Pons (tissue), 1 donor: ENCODE data around the gene SAMD9.
"Not testable (repeated sequence)": the region's sequence is repeated elsewhere in the genome, so short reads cannot be mapped to it uniquely, and the experiment has no call there.

Experiments
- DNase-seq: peaks from one replicate; pipeline ENCODE4 v3.0.0-alpha.2; 2016; ENCODE audit warnings: low spot score

SAMD9 gene

DNA sequence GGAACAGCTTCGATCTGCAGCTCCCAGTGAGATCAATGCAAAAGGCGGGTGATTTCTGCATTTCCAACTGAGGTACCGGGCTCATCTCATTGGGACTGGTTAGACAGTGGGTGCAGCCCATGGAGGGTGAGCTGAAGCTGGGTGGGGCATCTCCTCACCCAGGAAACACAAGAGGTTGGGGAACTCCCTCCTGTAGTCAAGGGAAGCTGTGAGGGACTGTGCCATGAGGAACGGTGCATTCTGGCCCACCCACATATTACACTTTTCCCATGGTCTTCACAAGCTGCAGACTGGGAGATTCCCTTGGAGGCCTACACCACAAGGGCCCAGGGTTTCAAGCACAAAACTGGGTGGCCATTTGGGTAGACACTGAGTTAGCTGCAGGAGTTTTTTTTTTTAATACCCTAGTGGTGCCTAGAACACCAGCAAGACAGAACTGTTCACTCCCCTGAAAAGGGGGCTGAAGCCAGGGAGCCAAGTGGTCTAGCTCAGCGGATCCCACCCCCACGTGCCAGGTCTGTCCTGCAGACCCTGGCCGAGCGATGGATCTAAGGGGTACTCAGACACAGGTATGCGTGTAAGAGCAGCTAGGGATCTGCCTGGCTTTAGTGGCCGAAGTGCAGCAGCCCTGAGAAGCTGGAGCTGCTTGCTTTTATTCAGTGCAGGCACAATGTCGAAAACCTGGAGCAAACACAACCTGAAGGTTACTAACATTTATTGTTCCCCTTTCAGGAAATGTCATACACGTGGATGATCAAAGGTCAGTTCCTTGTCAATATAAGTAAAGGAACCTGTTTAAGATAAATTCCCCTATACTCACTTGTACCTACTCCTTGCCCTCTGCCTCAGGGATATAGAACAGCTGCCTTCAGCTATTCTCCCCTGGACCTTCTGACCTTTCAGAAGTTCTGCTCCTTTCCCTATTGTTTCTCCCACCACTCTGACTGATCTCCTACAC, 3.1 kb upstream of the SAMD9 start:
- no peak for DNase-seq

DNA sequence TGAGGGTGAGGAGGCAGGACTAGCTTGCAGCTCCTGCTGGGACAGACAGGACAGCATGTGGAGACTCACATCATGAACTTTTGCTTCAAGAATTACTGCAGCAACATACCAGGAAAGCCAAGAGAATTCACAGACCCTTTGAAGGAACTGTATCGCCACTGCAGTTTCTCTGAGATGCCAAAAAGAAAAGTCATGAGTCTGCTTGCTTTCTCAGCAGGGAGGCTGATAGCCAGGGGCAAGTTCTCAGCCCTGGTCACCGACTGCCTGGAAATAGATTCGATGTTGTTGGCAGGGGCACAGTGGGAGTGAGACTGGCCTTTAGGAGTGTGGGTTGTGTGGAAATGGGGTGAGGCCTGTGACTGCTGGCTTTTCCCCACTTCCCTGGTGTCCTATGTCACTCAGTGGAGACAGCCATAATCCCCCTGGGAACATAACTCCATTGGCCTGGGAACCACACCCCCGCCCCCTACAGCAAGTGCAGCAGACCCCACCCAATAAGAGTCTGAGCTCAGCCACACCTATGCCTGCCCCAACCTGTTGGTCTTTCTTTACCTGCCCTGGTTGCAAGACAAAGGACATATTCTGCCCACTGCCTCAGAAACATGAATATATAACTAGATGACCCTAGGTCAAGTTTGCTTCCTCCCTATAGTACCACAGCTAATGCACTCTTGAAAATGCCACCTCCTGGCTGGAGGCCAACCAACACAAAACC, 1.6 kb upstream of the SAMD9 start:
- no peak for DNase-seq

DNA sequence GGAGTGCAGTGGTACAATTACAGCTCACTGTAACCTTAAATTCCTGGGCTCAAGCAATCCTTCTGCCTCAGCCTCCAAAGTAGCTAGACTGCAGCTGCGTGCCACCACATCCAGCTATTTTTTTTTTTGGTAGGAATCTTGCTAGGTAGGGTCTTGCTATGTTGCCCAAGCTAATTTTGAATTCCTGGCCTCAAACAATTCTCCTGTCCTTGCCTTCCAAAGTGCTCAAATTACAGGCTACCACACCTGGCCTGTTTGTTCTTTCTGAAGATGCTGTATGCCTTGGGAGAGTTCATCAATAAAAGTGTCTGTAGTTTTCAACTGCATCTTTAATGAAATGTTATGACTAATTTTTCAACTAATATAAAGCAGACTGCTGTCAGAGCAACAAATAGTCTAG, 452 bp downstream of the SAMD9 start:
- DNase-seq, result no peak

DNA sequence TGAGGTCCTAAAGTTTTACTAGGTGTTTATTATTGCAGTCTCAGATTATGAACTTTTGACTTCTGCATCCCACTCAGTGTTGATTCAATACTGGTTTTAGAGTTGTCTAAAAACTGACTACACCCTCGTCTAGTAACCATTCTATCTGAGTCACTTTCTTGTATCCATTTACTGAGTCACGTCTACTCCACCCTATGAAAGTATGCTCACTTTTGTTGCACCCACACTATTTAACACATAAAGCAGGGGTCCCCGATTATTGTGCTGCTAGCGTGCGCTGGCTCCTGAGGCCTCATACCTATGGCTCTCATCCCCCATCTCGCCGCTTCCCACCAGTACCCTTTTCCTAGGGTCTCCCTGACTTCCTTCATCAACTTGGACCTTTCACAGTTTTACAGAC, 2.0 kb downstream of the SAMD9 start:
- DNase-seq, result no peak

DNA sequence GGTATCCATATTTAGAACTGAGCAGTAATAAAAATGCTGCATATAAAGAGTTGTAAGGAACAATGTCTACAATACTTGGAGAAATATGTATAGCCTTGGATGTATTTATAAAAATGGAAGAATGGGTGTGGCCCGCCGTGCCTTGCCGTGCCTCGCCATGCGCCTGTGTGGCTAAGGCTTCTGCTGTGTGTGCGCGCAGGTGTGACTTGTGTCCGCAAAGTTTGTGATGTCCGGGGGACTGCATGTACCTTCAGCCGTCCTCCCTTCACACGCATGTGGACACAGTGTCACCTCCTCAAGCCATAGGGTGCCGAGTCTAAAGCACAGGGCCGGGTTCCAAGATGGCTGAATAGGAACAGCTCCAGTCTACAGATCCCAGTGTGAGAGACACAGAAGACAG, 9.8 kb downstream of the SAMD9 start:
- DNase-seq, result no peak

DNA sequence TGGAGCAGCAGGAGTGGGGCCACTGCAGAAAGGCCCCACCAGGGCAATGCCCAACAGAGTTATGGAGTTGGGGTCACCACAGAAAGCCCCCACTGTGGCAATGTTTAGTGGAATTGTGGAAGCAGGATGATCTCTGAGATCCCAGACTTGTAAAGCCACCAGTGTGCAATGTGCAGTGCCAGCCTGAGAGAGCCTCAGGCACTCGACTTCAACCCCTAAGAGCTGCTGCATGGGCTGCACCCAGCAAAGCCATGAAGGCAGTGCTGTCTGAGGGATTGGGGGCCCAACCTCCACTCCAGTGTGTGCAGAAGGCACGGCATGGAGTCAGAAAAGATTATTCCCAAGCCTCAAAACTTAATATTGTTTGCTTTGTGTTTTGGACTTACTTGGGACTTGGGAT, 20.4 kb downstream of the SAMD9 start:
- no peak for DNase-seq

DNA sequence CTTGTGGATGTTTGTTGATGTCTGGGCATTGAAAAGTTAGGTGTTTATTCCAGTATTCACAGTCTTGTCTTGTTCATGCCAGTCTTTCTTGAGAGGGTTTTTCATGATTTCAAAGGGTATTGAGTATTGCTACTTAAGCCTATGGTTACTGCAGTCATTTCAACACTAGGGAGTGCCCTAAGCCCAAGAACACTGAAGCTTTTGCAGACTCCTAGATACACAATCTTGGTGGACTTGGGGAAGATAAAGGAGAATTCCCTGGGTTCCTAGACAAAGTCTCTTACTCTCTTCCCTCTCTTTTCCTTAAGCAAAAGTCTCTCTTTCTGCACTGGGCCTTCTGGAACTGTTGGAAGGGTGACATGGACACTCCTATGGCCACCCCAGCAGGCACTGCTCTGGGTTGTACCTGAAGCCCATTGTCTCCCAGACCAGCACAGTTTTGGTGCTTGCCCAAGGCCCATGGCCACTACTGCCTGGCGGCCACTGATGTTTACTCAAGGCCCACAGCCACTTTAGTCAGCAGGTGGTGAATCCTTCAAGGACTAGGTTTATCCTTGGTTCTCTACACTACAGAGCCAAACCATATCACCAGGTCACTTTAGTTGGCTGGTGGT, 24.9 kb downstream of the SAMD9 start:
- DNase-seq, result no peak

DNA sequence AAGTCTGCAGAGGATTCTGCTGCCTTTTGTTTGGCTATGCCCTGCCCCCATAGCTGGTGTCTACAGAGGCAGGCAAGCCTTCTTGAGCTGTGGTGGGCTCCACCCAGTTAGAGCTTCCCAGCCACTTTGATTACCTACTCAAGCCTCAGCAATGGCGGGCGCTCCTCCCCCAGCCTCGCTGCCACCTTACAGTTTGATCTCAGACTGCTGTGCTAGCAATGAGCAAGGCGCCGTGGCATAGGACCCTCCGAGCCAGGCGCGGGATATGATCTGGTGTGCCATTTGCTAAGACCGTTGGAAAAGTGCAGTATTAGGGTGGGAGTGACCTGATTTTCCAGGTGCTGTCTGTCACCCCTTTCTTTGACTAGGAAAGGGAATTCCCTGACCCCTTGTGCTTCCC, 44.4 kb downstream of the SAMD9 start:
- not testable (repeated sequence) for DNase-seq

DNA sequence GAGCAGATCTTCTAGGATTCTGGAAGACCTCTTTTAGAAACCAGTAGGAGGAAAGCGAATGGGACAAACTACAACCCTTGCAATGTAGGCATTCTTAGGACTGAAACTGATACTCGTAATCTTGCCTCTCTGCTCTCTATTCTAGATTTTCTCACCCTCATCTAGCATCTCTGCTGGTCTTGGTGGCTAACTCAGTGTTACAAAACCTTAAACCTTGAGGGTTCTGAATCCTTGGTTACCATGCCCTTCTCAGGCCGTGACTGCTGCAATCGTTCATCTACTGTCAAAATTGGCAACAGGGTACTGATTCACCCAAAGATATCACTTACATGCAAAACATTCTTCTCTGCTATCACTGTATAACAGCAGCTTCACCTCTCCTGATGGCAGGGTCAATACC, 55.2 kb downstream of the SAMD9 start:
- no peak for DNase-seq

DNA sequence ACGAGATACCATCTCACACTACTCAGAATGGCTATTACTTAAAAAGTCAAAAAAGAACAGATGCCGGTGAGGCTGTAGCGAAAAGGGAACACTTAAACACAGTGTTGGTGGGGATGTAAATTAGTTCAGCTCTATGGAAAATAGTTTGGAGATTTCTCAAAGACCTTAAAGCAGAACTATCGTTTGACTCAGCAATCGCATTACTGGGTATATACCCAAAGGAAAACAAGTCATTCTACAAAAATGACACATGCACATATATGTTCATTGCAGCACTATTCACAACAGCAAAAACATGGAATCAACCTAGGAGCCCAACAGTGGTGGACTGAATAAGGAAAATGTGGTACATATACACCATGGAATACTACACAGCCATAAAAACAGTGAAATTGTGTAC, 56.9 kb downstream of the SAMD9 start:
- no peak for DNase-seq

DNA sequence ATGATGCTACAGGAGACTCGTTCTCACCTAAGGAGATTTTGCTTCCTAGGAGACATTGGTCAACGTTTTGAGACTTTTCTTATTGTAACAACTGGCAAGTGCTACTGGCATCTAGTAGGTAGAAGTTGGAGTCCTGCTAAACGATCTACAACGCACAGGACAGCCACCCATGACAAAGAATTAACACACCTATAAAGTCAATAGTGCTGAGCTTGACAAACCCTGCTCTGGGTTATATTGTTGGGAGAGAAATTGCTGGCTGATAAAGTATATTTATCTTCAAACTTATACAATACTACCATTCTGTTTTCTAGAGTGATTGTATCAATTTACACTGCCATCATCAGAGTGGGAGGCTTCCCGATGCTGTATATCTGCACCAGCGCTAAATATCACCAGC, 57.8 kb downstream of the SAMD9 start:
- no peak for DNase-seq

DNA sequence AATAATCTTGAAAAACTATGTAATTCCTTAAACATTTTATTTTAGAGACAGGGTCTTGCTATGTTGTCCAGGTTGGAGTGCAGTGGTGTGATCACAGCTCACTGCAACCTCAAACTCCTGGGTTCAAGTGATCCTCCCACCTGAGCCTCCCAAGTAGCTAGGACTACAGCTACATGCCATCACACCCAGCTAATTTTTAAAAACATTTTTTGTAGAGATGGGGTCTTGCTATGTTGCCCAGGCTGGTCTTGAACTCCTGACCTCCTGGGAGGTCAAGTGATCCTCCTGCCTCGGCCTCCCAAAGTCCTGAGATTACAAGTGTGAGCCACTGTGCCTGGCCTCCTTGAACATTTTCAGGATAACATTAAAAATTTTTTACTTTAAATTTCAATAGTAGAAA, 61.2 kb downstream of the SAMD9 start:
- DNase-seq, result not testable (repeated sequence)

DNA sequence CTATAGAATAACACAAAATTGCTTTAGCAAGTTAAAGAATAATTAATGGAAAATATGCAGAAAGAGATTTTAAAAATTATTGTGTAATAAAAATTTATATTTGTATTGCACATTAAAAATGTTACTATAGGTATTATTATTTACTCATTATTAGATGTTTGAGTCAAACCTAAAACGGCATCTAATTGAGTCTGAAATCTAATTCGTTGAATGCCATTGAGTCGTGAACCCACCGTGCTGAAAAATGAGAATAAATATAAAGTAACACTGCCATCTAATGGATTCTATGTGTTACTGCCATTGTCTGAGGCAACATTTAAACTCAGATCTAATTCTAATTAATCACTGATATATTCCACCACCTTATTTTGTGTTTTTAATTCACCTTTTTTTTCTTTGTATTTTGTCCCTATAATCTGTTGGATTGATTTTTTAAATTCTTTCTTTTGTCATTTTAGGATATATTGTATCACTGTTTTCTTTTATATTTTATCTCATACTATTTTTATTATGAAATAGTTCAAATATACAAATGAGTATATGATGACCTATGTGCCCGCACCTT, 62.2 kb downstream of the SAMD9 start:
- peak; percentile 58 for DNase-seq

DNA sequence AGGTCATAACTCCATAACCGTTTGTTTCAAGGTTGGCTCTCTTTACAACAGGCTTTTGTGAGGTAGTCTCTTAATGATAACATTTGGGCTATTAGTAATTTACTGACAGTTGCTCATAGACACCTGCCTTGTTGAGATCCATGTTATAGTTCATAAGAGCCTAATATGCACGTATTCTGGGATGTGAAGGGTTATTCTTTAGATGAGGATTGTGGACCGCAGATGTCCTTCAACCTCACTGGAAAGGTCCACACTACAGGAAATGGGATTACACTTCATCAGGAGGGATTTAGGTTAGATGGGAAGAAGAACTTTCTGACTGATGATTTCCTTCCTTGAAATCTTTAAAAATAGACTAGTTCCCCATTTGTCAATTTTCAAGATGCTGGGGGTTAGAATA, 62.8 kb downstream of the SAMD9 start:
- no peak for DNase-seq

DNA sequence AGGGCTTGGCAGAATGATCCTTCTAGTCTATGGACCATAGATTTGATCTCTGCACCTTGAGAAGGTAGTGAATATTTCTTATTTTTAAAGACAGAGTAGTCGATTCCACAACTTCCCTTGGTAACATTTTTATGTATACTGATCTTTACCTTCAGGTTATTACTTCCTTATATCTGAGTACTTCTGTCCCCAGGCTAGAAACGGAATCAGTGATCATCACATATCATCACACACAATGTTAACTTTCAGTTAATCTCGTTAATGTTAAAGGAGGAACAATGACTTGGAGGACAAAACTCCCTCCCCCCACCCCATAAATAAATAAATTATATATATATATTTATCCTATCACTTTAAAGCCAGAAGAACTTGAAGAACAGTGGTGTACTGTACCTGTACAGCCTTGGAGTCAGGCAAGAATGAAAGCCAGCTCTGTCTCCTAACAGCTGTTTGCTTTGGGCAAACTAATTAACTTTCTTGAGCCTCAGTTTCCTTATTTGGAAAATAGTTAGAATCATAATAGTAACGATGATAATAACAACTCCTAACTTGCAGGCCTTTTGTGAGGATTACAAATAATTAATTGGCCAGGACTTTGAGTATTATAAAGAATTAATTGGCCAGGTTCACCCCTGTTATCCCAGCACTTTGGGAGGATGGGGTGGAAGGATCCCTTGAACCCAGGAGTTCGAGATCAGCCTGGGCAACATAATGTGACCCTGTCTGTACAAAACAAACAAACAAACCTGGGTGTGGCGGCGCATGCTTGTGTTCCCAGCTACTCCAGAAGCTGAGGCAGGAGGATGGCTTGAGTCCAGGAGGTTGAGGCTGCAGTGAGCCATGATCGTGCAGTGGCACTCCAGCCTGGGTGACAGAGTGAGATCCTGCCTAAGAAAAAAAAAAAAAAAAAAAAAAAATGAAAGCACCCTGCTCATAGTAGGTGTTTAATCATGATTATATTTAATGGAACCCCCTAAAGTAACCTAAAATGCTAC, 63.5 kb downstream of the SAMD9 start:
- DNase-seq, result no peak

DNA sequence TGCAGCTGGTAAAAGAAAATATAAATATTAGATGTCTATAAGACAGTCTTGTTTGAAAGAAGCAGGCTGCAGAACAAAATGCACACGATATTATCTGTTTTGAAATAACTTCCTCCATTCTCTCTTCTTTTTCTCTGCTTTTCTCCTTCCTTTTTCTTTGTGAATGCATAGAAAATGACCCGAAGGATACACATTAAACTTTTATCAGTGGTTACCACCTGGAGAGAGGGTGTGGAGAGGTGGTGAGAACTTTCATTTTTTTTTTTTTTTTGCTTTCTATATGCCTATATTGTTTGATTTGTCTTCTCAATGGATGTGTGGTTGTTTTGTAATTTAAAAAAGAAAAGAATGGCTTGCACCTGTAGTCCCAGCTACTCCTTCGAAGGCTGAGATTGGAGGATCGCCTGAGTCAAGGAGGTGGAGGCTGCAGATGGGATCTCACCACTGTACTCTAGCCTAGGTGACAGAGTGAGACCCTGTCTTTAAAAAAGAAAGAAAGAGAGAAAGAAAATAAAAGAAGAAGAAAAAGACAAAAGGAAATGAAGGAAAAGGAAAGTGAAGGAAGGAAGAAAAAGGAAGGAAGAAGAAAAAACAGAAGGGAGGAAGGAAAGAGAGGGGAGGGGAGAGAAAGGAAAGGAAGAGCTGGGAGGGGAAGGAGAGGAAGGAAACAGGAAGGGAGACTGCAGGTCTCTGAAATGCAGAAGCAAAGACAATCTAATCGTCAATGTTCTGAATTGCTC, 64.4 kb downstream of the SAMD9 start:
- no peak for DNase-seq

DNA sequence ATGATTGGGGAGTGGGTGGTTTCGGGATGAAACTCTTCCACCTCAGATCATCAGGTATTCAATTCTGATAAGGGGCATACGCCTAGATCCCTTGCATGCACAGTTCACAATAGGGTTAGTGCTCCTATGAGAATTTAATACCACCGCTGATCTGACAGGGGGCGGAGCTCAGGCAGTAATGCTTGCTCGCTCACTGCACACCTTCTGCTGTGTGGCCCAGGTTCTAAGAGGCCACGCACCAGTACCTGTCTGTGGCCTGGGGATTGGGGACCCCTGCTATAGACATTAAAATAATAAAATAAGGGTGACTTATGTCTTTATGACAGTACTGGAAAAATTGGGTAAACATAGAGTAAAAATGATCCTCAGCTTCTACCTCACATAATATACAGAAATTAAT, 66.1 kb downstream of the SAMD9 start:
- DNase-seq, result no peak
